A549 (cell line): ENCODE measurements around the gene ASPG.

Experiments
- CBX2 ChIP-seq: fragments of 200-600 bp; sonication (generic); IDR thresholded peaks from 2 replicates; pipeline ENCODE4 v1.6.1; 2016; ENCODE audit warnings: low read depth, mild to moderate bottlenecking, borderline replicate concordance
- CEBPB ChIP-seq, 2 experiments: fragments of >200 bp in 1 of 2; sonication (Bioruptor Twin) in 1 of 2; formaldehyde crosslinking in 1 of 2; IDR thresholded peaks; 2 replicates each; pipeline ENCODE4 v1.6.1; 2012 to 2016
- FOSB ChIP-seq: fragments of 250-450 bp; sonication (Bioruptor Pico); IDR thresholded peaks from 2 replicates; pipeline ENCODE4 v1.5.0; 2020; ENCODE audit warnings: mild to moderate bottlenecking, moderate library complexity
- KDM1A ChIP-seq: fragments of 200-600 bp; sonication (generic); IDR thresholded peaks from 2 replicates; pipeline ENCODE4 v1.6.1; 2016; ENCODE audit warnings: low read depth, mild to moderate bottlenecking
- MYC ChIP-seq: IDR thresholded peaks from 2 replicates; pipeline ENCODE4 v1.6.1; 2012; ENCODE audit warnings: mild to moderate bottlenecking, inconsistent platforms, low read length, improper control_type of control experiment, borderline replicate concordance
- RAD21 ChIP-seq, 2 experiments: fragments of >200 bp in 1 of 2; sonication (Bioruptor Twin) in 1 of 2; formaldehyde crosslinking in 1 of 2; IDR thresholded peaks in 1 of 2; conservative IDR thresholded peaks in 1 of 2; 2 replicates in 1 of 2; 3 replicates in 1 of 2; pipeline ENCODE4 v1.6.1; 2012 to 2018; ENCODE audit warnings: inconsistent platforms in 1 of 2
- TF ChIP-seq, protein P1 (sequence below): fragments of >200 bp; sonication (Bioruptor Twin); formaldehyde crosslinking; IDR thresholded peaks from 3 replicates; pipeline ENCODE4 v1.5.1; 2016

DNA sequence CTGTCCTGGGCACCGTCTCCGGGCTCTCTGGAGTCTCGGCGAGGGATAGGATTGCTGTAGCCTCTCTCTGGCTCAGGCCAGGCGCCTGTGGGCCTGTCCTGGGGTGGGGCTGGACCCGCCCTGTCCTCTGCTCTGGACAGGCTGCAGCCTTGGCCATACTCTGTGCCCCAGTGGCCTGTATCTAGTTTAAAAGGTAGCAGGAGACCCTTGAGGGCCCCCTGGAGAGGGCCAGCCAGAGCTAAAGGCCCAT, 54.6 kb downstream of the ASPG start:
- TF ChIP-seq, protein P1, sequence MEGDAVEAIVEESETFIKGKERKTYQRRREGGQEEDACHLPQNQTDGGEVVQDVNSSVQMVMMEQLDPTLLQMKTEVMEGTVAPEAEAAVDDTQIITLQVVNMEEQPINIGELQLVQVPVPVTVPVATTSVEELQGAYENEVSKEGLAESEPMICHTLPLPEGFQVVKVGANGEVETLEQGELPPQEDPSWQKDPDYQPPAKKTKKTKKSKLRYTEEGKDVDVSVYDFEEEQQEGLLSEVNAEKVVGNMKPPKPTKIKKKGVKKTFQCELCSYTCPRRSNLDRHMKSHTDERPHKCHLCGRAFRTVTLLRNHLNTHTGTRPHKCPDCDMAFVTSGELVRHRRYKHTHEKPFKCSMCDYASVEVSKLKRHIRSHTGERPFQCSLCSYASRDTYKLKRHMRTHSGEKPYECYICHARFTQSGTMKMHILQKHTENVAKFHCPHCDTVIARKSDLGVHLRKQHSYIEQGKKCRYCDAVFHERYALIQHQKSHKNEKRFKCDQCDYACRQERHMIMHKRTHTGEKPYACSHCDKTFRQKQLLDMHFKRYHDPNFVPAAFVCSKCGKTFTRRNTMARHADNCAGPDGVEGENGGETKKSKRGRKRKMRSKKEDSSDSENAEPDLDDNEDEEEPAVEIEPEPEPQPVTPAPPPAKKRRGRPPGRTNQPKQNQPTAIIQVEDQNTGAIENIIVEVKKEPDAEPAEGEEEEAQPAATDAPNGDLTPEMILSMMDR, result no peak
- TF ChIP-seq CEBPB (IDR thresholded peaks at IDR 0.05) (no peak), KDM1A (no peak), FOSB (CRISPR knock-in tag) (no peak), RAD21 (conservative IDR thresholded peaks at IDR 0.05 in 1 of 2, IDR thresholded peaks at IDR 0.05 in 1 of 2) (no peak), MYC (no peak), CBX2 (no peak)
